Smooth muscle cell (in vitro differentiated cells): ENCODE measurements around the gene TNFRSF12A. TPM values are rescaled to one million over a fixed set of nuclear protein-coding genes. Genes with fewer than 3 reads are reported as not detected.

Experiments used
- DNase-seq: peaks from one replicate; lab custom pipeline; 2025; ENCODE audit not compliant: unreplicated experiment; lab: John Stamatoyannopoulos, UW
- H2AFZ ChIP-seq: fragments of 200-600 bp; sonication (generic); 2 replicates; pipeline ENCODE4 v1.6.0; 2016; ENCODE audit warnings: antibody characterized with exemption, low read depth, mild to moderate bottlenecking
- H3F3A ChIP-seq: fragments of 200-600 bp; sonication (generic); 2 replicates; pipeline ENCODE4 v1.6.0; 2017; ENCODE audit warnings: antibody characterized with exemption, low read depth
- H3K27ac ChIP-seq: fragments of 200-600 bp; sonication (generic); 2 replicates; pipeline ENCODE4 v1.5.1; 2016; ENCODE audit warnings: low read depth, mild to moderate bottlenecking
- H3K27me3 ChIP-seq: fragments of 200-600 bp; sonication (generic); 2 replicates; pipeline ENCODE4 v1.6.1; 2016; ENCODE audit warnings: low read depth, mild to moderate bottlenecking
- H3K36me3 ChIP-seq: fragments of 200-600 bp; sonication (generic); 2 replicates; pipeline ENCODE4 v1.5.1; 2016; ENCODE audit warnings: low read depth
- H3K4me1 ChIP-seq: fragments of 200-600 bp; sonication (generic); 2 replicates; pipeline ENCODE4 v1.5.1; 2016; ENCODE audit warnings: low read depth
- H3K4me2 ChIP-seq: fragments of 200-600 bp; sonication (generic); 2 replicates; pipeline ENCODE4 v1.6.0; 2016; ENCODE audit warnings: mild to moderate bottlenecking
- H3K4me3 ChIP-seq: fragments of 200-600 bp; sonication (generic); 2 replicates; pipeline ENCODE4 v1.5.1; 2016; ENCODE audit warnings: mild to moderate bottlenecking
- H3K79me2 ChIP-seq: fragments of 200-600 bp; sonication (generic); 2 replicates; pipeline ENCODE4 v1.6.0; 2016; ENCODE audit warnings: low read depth, mild to moderate bottlenecking
- H3K9ac ChIP-seq: fragments of 200-600 bp; sonication (generic); 2 replicates; pipeline ENCODE4 v1.6.0; 2016; ENCODE audit warnings: low read depth
- H3K9me3 ChIP-seq: fragments of 200-600 bp; sonication (generic); replicated peaks from 2 replicates; pipeline ENCODE4 v1.5.1; 2016; ENCODE audit warnings: low read depth
- H4K20me1 ChIP-seq: fragments of 200-600 bp; sonication (generic); 2 replicates; pipeline ENCODE4 v1.6.0; 2016; ENCODE audit warnings: low read depth
- CTCF ChIP-seq: fragments of 200-600 bp; sonication (generic); IDR thresholded peaks from 2 replicates; pipeline ENCODE4 v1.5.1; 2017; ENCODE audit warnings: borderline replicate concordance, mild to moderate bottlenecking, antibody characterized with exemption; ENCODE audit not compliant: insufficient read depth, poor library complexity, severe bottlenecking
- WGBS: methylation state at CpG from one replicate; pipeline ENCODE4 v1.1.7; 2016; ENCODE audit warnings: low lambda C conversion rate; 5-methylcytosine and 5-hydroxymethylcytosine counted together
- polyA plus RNA-seq: library from polyadenylated mRNA; unstranded; fragments of >200 nt; fragmentation: Nextera tagmentation; extraction: Ambion mirVana; gene quantifications from 2 replicates; pipeline ENCODE4 v1.2.1, GENCODE V29; 2016
- total RNA-seq: library from RNA; depleted of rRNA; stranded (reverse); fragments of >200 nt; gene quantifications from 2 replicates; pipeline ENCODE4 v1.2.3, GENCODE V29; 2014

The TNFRSF12A gene
- total and polyA plus RNA-seq, 2 experiments from 2014 or later, result 219 to 386 TPM

GRCh38 chr16:2990891-2991290 lies 29.3 kb upstream of the TNFRSF12A start:
- 61% methylated on average over 10 of the region's 10 CpGs for WGBS
- no peaks in the 10 kb centered on the region for H4K20me1 ChIP-seq
- H3F3A ChIP-seq, result no peaks in the 10 kb centered on the region
- no peak for DNase-seq
- no peaks in the 10 kb centered on the region for H3K9me3 ChIP-seq
- no peak for TF ChIP-seq CTCF
- H3K79me2 ChIP-seq, result no peaks in the 10 kb centered on the region
- no peaks in the 10 kb centered on the region for H3K27me3 ChIP-seq
- no peak overlapping the region for H3K4me2 ChIP-seq
- H3K4me3 ChIP-seq, result no peak overlapping the region
- H3K9ac ChIP-seq, result no peak overlapping the region
- H3K4me1 ChIP-seq, result no peaks in the 10 kb centered on the region
- H2AFZ ChIP-seq, result no peak overlapping the region
- no peaks in the 10 kb centered on the region for H3K36me3 ChIP-seq
- H3K27ac ChIP-seq, result no peak overlapping the region

- no peak overlapping the region for H3K27ac ChIP-seq
- H3K79me2 ChIP-seq, result no peaks in the 10 kb centered on the region
- no peaks in the 10 kb centered on the region for H3F3A ChIP-seq
- H3K27me3 ChIP-seq, result no peaks in the 10 kb centered on the region
- H3K4me3 ChIP-seq, result no peak overlapping the region
- H3K9ac ChIP-seq, result no peak overlapping the region
- DNase-seq, result no peak
- no peak for TF ChIP-seq CTCF
- no peaks in the 10 kb centered on the region for H4K20me1 ChIP-seq
- no peaks in the 10 kb centered on the region for H3K36me3 ChIP-seq
- H3K4me2 ChIP-seq, result no peak overlapping the region
- WGBS, result 88% methylated on average over 12 of the region's 12 CpGs
- no peaks in the 10 kb centered on the region for H3K4me1 ChIP-seq
- H3K9me3 ChIP-seq, result no peaks in the 10 kb centered on the region
- no peak overlapping the region for H2AFZ ChIP-seq
Observed at GRCh38 chr16:2991566-2992261, 28.5 kb upstream of the TNFRSF12A start.

DNA sequence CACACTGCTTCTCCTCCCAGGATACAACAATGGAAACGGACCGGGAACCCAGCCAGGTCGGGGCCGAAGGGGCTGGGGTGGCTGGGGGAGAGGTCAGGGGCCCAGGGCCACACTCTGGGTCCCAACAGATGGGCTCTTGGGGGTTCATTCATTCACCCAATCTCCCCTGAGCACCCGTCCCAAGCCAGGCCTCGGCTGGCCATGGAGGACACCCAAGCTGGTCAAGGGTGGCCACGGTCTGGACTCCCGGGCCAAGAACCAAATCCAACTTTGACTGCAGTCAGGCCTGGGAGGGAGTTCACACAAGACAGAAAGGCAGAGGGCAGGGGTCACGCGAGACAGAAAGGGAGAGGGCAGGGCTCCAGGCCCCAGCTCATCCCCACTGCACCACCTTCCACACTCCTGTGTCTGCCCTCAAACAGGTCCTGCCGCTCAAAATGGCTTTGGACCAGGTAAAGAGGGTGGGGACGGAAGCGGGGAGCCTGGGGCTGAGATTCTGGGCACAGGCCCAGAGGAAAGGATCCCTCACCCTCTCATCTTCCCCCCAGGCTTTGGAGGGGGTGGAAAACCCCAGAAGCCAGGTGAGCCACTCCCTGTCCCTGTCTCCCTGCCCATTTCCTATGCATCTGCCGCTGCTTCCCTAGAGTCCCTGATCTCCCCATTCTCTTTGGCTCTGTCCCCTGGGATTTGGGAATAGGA lies 27.6 kb upstream of the TNFRSF12A start:
- H3K9ac ChIP-seq, result no peak overlapping the region
- no peak overlapping the region for H3K4me2 ChIP-seq
- no peaks in the 10 kb centered on the region for H3K36me3 ChIP-seq
- no peaks in the 10 kb centered on the region for H3K4me1 ChIP-seq
- no peaks in the 10 kb centered on the region for H4K20me1 ChIP-seq
- no peak for TF ChIP-seq CTCF
- no peak overlapping the region for H2AFZ ChIP-seq
- 93% methylated on average over 14 of the region's 14 CpGs for WGBS
- no peak for DNase-seq
- H3K79me2 ChIP-seq, result no peaks in the 10 kb centered on the region
- no peak overlapping the region for H3K4me3 ChIP-seq
- H3K27me3 ChIP-seq, result no peaks in the 10 kb centered on the region
- H3K27ac ChIP-seq, result no peak overlapping the region
- no peaks in the 10 kb centered on the region for H3K9me3 ChIP-seq
- H3F3A ChIP-seq, result no peaks in the 10 kb centered on the region

GRCh38 chr16:2996298-2996697 lies 23.9 kb upstream of the TNFRSF12A start:
- no peaks in the 10 kb centered on the region for H3K79me2 ChIP-seq
- H3K27me3 ChIP-seq, result no peaks in the 10 kb centered on the region
- WGBS, result 86% methylated on average over 10 of the region's 13 CpGs
- no peak overlapping the region for H3K4me2 ChIP-seq
- H3K4me3 ChIP-seq, result no peak overlapping the region
- H3K27ac ChIP-seq, result no peak overlapping the region
- no peak for TF ChIP-seq CTCF
- H3K36me3 ChIP-seq, result no peaks in the 10 kb centered on the region
- H4K20me1 ChIP-seq, result no peaks in the 10 kb centered on the region
- no peak overlapping the region for H3K9ac ChIP-seq
- DNase-seq, result no peak
- no peaks in the 10 kb centered on the region for H3K9me3 ChIP-seq
- no peak overlapping the region for H2AFZ ChIP-seq
- no peaks in the 10 kb centered on the region for H3F3A ChIP-seq
- no peaks in the 10 kb centered on the region for H3K4me1 ChIP-seq
